NK-92 treated with Interleukin-12 subunit alpha and Interleukin-12 subunit beta, amount 100 ng/mL, for 24 hours (cell line): ENCODE data around the gene HOXA3.
A peak's percentile ranks its signal among the peaks of the same experiment; 100 is the strongest.

Experiments used
- DNase-seq: peaks from one replicate; lab custom pipeline; 2025; lab: John Stamatoyannopoulos, UW

HOXA3 gene

DNA sequence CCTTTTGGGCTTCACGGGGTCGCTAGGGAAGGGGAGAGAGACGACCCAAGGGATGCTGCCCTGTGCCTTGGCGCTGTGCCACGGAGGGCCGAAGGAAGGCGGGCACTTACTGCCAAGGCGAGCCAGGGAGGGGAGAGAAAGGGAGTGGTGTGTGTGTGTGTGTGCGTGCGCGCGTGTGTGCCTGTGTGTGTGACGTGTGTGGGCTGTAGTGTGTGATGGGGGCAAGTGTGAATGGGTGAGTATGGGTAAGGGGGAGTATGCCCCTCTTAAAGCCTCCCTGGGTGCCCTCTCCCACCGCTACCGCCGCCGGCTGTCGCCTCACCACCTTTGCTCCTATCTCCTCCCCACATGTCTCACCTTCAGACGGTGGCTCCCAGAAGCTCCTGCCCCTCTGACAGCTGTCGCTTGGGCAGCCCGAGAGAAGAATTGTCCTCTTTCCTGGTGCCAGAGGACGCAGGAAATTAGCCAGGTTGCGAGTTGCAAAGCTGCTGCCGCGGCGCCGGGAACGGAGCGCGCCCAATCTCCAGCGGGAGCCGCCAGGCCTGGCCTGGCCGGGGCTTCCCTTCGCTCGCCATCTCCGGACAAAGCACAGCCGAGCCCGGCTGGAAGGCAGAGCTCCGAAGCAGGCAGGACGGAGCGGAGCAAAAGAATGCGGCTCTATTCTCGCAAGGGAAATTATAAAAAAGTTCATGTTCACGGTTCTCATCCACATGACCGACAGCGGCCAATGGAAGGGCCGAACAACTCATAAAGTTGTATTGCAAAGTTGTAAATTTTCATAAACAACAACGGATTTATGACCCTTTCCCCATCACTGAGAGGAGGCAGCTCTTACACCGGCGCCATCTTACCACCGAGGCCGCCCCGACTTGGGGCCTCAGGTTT lies at the start of gene HOXA3:
HOXA3 (minus strand) TSS at position 653 of the 885 bp plus-strand sequence. CDS start 41,943 bp downstream, outside the sequence.
- DNase-seq: no peak

DNA sequence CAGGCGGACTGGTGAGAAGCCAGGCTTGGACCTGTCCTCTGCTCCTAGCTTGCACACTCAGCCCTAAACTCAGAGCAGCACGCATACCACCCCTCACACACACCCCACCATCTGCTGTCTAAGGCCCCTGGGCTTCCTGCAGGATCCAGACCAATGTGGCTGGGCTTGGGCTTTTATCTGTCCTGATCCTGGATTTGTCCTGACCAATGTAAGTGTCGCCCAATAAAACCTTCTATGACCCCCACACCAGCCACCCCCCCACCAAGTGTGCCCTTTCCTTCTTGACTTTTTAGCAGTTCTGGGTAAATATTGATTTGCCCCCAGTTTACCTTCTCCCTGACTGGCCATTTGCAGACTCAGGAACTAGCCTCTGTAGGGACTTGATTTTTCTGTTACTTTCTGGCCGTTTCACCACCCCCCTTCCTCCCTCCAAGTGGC lies 49.2 kb upstream of the HOXA3 start:
- DNase-seq: no peak

DNA sequence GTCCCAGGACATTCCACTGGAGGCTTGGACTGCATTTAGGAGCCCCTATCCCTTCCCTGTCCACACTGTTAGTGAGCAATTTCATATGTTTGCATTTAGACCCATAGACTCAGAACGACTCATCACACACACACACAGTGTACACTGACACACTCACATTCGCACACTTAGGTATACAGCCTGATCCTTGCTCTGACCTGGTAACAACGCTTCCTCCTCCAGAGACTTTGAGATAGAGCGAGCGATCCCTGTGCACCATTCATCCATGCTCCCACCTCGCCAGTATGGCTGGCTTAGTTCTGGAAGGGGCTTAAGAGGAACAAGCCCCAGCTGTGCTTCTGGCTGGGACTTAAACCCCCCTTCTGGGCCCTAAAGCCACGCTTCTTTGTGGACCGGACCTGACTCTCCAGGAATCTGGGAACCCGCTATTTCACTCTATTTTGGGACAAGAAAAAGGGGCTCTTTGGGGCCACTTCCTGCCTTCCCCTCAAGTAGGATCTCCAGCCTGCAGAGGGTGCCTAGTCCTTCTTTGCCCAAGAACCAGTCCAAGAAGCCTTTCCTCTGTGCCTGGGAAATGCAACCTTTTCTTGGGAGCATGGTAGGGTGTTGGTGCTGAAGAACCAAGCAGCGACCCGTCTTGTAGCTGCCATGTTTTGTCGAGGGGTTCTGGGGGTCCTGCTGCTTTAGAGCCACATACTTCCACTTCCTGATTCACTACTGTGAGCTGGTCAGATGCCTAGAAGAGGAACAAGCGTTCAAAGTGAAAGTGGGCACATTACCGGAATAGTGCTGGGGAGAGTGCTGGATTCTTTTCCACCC lies 48.6 kb upstream of the HOXA3 start:
- no peak for DNase-seq

DNA sequence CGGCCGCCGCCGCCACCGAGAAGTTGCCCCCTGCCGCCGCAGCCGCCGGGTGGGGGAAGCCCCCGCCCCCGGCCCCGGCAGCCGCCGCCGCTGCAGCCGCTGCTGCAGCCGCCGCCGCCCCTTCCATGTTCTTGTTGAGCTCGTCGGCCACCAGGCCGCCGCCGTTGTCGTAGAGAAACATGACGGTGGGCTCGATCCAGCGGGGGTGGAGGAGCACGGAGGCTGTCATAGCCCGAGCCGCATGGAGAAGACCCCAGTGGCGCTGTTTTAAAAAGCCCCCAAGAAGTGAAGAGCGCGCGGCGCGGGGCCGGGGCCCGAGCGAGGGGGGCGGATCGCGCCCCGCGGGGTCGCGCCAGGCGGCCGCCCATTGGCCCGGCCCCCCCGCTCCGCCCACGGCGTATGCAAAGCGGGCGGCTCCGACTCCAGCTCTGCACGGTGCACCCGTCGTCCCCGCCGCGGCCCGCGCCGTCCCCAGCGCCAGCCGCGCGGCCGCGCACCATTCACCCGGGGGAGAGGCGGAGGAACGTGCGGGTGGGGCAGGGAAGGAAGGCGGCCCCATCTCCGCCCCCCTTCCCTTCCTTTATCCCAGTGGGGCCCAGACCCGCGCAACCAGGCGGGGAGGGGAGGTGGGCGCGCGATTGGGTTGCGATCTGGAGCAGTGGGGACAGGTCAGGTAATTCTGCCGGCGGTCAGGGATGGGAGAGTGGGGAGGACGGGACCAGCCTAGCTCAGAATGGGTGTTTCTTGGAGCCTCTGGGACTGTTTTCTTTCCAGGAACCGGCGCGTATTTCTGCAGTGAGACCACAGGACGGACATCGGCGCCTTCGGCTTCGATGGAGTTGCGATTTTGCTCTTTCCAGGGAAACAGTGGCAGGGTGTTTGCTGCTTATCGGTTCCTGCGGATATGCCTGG lies 47.7 kb upstream of the HOXA3 start, which contains the start of gene HOXA13:
HOXA13 (minus strand) TSS at position 243 of the 912 bp plus-strand sequence; CDS start at position 229, 14 bp downstream.
- no peak for DNase-seq

DNA sequence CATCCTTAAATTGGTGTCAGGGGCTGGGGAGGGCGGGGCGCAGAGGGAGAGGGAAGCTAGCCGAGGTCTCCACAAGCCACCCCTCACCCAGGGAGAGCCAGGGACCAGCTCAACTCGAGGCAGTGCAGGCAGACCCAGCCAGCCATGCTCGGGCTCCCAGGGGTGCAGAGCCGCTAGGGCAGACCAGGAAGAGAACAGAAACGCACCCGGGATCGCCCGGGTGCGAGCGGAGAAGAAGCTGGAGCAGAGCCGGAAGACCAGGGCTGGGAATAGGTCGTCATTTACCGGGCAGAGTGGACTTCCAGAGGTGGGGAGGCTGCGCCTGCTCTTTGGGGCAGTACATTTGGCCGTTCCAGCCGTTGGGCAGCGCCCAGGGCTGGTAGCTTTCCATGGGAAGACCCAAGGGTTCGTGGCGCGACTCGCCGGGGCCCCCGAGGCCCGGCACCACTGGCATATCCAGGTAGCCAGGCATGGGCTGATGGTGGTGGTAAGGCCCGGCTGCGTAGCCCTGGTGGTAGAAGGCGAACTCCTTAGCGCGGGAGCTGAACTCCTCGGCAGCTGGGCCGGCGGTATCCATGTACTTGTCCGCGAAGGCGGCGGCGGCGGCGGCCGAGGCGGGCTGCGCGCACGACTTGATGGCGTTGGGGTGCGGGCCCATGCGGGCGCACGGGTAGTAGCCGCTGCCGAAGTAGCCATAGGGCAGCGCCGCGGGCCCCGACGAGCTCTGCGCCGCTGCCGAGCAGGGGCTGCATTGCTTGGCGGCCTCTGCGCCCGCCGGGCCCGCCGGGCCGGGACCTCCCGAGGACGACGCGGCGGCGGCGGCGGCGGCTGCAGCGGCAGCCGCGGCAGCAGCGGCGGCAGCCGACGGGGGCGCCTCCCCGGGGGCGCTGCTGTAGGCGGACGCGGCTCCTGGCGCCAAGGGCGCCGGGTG lies 46.8 kb upstream of the HOXA3 start:
- DNase-seq: no peak

DNA sequence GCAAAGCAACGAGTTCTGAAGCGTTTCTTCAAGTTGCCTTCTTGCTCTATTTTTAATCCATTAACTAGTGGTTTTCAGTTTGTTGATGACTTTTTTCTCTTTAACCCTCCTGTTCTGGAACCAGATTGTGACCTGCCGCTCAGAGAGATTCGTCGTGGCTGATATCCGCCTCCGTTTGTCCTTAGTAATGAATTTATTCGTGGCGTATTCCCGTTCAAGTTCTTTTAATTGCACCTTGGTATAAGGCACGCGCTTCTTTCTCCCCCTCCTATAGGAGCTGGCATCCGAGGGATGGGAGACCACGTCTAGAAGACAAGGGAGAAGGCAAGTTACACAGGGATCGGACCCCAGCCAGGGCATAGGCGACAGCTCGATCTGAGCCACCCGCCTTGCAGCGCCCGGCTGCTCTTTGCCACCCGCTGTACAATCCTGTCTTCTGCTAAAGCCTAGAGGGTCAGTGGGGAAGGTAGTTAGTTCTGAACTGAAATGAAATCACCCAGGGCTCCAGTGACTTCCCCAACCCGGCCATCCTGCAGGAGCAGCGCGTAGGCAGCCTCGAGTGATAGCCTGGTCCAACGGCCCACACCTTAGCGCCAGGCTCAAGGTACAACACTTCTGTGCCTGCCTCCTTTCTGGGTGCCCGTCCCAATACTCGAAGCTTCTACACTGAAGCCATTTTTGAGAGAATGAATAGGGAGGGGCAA lies 45.9 kb upstream of the HOXA3 start:
- no peak for DNase-seq

DNA sequence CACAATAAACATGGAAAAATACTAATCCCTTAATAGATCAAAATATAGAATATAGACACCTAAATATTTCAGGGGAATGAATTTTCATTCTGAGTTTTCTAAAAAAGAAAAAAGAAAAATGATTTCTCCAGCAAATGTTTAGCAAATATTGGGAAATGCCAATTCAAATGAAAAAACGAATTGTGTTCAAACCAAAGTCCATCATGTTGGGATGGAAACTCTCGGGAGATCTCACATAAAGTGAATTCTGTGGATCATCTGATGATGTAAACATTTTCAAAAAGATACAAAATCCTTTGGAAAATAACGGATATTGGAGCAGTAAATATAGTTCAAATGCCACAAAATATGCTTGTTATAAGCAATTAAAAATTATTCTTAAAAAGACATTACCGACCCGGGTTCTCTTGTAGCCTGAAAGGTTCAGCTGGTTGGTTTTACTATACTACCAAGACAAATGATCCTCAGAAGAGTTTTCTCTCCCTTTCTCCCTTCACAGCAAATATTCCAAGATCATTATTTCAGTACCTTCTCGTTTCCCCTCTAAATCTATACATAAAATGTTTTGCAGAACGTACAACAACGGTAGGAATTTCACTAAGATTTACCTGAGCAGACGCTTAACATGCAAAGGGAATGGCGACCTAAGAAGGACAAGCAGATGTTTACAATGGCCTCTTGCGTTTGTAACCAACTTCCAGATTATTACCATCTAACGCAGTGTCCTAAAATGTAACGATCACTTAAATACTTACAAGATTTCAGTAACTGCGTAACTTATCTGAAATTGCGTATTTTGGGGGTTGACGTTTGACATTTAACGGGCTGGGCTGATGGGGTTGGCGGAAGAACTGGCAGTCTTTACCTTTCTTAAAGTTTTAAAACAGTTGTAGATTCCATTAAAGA lies 45.0 kb upstream of the HOXA3 start:
- DNase-seq: no peak

DNA sequence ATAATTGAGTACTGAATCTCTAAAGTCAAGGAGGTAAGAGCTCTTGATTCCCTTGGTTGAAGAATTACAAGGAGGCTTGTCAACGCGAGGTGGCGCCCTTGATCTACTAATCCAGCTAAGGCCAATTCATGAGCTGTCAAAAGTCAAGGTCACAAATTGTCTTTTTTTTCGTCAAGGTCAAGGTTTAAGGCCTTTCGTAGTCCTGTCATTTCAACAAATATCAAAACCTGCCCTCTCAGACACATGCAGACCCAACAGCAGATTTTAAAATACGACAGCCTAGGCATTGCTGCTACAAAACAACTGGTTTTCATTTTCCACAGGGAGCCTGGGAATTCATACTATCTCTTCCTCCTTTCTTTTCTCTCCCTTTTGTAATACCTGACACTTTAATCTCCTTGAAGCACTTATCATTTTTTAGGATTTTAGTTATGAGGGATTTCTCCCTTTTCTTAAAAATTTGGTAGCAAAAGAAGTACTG lies 43.9 kb upstream of the HOXA3 start:
- peak; percentile 34 for DNase-seq

DNA sequence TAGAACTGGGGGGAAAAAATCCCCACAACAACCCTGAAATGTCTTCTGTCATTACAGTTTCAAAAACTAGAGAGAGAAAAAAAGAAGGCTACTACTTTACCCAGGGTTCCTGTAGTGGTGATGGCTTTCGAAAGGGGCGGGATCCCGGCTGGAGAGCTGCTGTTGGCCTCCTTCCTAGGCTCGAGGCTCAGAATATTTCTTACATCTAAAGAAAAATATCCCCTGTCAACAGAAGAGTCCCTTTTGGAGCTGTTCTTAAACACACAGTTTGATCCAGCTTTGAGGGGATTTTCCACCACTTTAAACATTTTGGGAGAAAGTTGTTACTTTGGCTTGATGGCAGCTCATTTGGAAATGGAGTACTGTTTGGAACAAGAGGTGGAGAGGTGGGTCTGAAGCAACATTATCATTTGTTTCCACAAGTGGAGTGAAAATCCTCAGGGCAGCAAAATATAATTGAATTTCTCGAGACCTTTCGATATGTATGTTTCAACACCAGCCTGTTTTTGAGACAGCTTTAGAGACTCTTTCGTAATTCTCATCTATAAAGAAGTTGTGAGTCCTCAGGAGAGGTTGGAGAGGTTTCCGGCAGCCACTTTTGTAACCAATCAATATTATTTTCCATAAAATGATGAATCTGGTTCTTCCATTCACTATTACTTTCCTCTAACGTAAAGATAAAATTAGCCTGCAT lies 42.5 kb upstream of the HOXA3 start:
- DNase-seq: no peak

DNA sequence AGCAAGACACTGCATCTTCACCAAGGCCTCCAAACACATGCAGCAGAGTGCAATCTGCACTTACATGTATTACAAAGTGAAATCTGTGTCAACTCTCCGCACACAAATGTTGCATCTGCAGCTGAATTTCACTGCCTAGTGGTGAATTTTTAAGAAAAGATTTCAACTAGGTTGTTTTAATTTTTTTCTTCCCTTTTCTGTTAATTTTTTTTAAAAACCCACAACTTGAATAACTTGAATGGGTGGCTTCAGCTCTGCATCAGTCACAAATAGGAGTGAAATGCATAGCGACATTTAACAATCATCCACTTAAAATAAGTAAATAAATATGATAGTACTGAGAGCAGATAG lies 41.6 kb upstream of the HOXA3 start:
- no peak for DNase-seq

DNA sequence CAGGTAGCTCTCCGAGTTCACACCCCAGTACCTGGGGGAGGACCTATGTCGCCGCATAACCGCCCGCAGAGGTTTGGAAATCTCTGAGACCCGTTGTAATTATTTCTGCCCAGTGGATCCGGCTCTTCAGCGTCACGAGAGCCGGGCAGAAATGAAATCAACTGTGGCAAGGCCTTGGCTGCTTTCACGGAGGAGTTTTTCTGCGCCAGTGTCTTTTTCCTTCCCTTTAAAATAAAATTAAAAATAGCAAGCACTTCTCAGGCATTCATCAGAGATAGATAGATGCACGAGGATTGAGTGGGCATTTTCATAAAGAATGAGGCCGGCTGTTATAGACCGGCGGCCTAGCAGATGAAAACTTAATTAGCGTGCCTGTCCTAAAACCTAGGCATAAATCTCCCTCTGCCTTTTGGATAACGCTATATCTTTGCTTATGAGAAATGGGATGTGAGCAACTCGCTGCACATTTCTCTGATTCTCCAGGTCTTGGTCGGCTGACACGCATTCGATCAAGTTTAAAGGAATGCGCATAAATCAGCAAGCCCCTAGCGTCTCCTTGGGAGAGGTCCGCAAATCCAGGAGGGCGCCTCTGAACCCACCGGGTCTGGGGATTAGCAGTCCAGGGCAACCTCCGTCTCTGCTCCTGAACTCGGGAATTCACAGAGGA lies 41.1 kb upstream of the HOXA3 start:
- no peak for DNase-seq

DNA sequence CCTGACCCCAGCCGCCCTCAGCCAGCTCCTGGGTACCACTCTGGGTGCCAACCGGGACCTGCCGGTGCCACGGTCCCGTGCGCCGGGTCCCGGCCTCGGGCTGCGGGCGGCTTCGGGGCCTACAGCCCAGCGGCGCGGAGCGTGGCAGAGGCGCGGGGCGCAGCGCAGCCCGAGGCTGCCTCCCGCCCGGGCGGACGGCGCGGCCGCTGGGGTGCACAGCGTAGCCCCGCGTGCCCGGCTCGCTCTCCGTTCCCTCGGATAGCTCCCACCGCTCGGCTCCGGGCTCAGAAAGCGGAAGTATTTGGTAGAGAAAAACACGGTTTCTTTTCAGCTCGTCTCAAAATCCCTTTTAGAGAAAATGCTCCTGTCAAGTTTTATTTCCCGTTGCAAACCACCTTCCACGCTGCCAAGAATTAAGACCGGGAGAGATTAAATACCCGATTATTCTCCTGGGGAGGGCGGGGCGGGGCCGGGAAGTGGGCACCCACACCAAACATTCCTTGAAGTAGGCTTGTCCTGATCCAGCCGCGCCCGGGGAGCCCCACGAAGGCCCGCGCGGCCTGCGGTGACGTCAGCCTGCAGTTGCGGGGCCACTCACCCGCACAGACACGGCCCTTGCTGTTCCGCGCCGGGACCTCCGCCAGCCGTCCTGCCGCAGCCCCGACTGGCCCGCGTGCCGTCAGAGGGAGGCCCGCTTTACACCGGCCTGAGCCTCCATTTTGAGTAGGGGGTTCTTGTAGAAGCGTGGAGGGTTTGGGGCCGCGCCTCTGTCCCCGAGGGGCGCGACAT lies 40.4 kb upstream of the HOXA3 start:
- no peak for DNase-seq

DNA sequence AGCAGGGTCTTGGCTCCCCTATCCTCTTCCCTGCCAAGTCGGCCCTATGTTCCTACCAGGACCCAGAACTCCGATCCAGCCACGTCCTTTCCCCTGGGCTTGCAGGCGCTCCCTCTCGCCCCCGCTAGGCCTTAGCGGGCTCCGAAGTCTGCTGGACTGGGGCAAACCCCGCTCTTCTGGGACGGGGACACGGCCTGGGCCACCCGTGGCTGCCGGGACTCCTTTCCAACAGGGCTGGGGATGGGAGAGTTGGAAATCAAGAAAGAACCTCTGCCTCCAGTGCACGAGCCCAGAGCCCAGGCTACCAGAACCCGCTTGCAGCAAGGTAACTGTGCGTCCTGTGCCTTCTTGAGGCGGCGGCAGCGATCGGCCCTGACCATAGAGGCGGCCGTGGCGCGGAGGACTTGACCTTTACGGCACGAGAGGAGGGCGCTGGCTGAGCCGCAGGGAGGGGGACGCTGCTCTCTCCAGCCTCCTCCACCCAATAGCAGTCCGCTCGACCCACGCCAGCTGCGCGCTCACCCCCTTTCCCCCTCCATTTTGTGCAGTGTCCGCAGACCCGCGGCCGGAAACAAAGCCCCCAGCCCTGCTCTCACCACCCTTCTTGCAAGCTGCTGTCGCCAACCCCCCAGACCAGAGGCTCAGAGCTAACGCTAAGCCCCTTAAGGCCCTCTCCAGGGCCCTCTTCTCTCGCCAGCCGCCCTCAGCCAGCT lies 39.6 kb upstream of the HOXA3 start:
- no peak for DNase-seq

DNA sequence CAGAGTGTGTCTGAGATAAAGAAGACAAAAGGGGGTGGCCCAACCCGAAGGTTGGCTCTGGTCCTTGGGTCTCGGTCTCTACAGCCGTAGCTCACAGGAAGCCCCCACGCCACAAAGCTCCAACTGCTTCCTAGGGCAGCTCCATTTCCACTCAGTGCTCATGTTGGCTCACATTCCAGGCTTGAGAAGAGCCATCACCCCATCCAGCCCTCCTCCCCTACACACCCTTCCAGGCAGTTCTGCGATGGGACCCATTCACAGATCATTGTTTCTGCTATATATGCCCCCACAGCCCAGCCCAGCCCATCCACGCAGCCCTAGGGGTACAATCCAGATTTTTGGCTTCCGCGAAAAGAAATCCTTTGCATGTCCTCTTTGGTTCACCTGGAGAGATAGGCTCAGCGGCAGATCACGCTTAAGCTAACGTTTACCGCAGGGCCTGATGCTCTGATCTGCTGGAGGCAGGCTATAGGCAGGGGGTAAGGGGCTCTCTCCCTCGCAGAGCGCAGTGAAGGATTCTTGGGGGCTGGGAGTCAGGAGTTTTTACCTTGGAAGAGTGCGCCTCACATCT lies 38.9 kb upstream of the HOXA3 start:
- DNase-seq: no peak

DNA sequence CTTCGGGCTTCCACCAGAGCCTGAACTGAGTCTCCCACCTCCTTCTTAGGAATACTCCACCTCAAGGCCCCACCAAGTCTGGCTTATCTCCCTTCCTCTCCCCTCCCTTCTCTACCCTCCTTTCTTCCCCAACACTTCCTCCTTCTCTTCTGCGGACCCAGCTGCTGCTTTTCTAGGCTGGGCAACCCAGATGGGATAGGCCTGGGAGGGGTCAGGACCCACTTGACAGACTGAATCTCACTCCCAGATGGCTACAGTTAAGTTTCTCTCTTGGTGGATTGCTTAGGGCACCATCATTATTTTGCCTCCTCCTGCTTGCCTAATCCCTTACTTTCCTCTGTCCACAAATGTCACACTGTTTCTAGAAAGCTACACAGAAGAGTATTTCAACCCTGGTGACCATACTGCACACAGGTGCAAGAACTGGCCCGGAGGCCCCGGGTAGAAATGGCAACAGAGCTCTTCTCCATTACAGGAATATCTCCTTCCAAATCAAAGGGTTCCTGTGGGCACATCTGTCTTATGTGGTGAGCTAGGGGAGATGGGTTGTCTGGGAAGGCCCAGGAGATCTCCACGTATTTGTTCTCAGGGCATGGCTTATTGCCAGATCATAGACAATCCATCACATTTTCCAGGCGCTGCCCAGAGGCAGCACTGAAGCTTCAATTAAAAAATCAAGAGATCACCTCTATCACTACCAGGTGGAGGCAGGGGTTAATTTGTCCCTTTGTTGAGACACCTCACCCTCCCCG lies 37.8 kb upstream of the HOXA3 start:
- no peak for DNase-seq
